ENCODE measurements around the gene FPGT. TPM values are rescaled to one million over a fixed set of nuclear protein-coding genes. Genes with fewer than 3 reads are reported as not detected.

FPGT gene
- total and polyA plus RNA-seq, 9 of the 15 experiments (the other 6 are each of a cell fraction or from before 2014, with no cell fraction given) = 11.6 to 24.3 (median 22.5) TPM

- TF ChIP-seq ZFP91 (CRISPR knock-in tag; IDR thresholded peaks at IDR 0.05) (no peak), RNF2 (IDR thresholded peaks at IDR 0.05) (no peak), BCOR (IDR thresholded peaks at IDR 0.05) (no peak), YY1 (IDR thresholded peaks at IDR 0.05; ENCODE audit: borderline replicate concordance in 1 of 3, control insufficient read depth in 1 of 3, extremely low read depth in 1 of 3, insufficient read depth in 3 of 3, insufficient read length in 1 of 3, insufficient replicate concordance in 2 of 3, low read depth in 1 of 3, low read length in 2 of 3) (no peak), ID3 (CRISPR knock-in tag; IDR thresholded peaks at IDR 0.05) (no peak), ID3 (tag; IDR thresholded peaks at IDR 0.05) (no peak), ZBTB12 (CRISPR knock-in tag; IDR thresholded peaks at IDR 0.05) (no peak), EP300 (IDR thresholded peaks at IDR 0.05; ENCODE audit: low read length) (no peak), ZNF263 (CRISPR knock-in tag; IDR thresholded peaks at IDR 0.05; ENCODE audit: borderline replicate concordance) (no peak), ZNF134 (CRISPR knock-in tag; conservative IDR thresholded peaks at IDR 0.05) (no peak)
Measured at GRCh38 chr1:74197255-74197654, 787 bp upstream of the FPGT start (continued).

All from K562 (cell line).